Measurements from ENCODE around the gene STN1.
"Not testable (repeated sequence)": the region's sequence is repeated elsewhere in the genome, so short reads cannot be mapped to it uniquely, and the experiment has no call there.

STN1 gene

GRCh38 chr10:103859161-103860086 is 58.6 kb downstream of the STN1 start:
- ATAC-seq, result peak; percentile 54 to 59

GRCh38 chr10:103858360-103858759 is 59.6 kb downstream of the STN1 start:
- ATAC-seq, result no peak

GRCh38 chr10:103856797-103857170 is 61.2 kb downstream of the STN1 start:
- ATAC-seq, result no peak

- no peak for ATAC-seq
Measured at GRCh38 chr10:103855852-103856796, 61.9 kb downstream of the STN1 start.

- peak; percentile 54 for ATAC-seq
Measured at GRCh38 chr10:103855424-103855823, 62.6 kb downstream of the STN1 start, which contains the start of gene SH3PXD2A. Gene SH3PXD2A (minus strand): TSS chr10:103855576. CDS start chr10:103855266, 310 bp downstream.

- ATAC-seq, result peak; percentile 32 to 48
Measured at GRCh38 chr10:103854686-103855391, 63.1 kb downstream of the STN1 start.

GRCh38 chr10:103854265-103854685 is 63.7 kb downstream of the STN1 start:
- ATAC-seq, result no peak

- ATAC-seq, result no peak
Measured at GRCh38 chr10:103853428-103854264, 64.3 kb downstream of the STN1 start.

- ATAC-seq, result no peak
Measured at GRCh38 chr10:103852856-103853255, 65.1 kb downstream of the STN1 start.

GRCh38 chr10:103852189-103852711 is 65.7 kb downstream of the STN1 start:
- ATAC-seq, result no peak

- ATAC-seq, result no peak
Measured at GRCh38 chr10:103851261-103851660, 66.7 kb downstream of the STN1 start.

GRCh38 chr10:103850572-103850895 is 67.5 kb downstream of the STN1 start:
- no peak for ATAC-seq

- no peak for ATAC-seq
Measured at GRCh38 chr10:103849880-103850571, 68.0 kb downstream of the STN1 start.

GRCh38 chr10:103849212-103849877 is 68.6 kb downstream of the STN1 start:
- ATAC-seq, result no peak

- ATAC-seq, result peak in 1 of 2 donors; percentile 33
Measured at GRCh38 chr10:103847909-103848468, 70.0 kb downstream of the STN1 start.

- ATAC-seq, result no peak
Measured at GRCh38 chr10:103847346-103847745, 70.6 kb downstream of the STN1 start.

- ATAC-seq, result peak; percentile 69 to 74
Measured at GRCh38 chr10:103845972-103846371, 72.0 kb downstream of the STN1 start.

GRCh38 chr10:103845346-103845745 is 72.6 kb downstream of the STN1 start:
- not testable (repeated sequence) for ATAC-seq

GRCh38 chr10:103843854-103844570 is 74.0 kb downstream of the STN1 start:
- ATAC-seq, result no peak

All from activated CD4-positive, CD25-positive, alpha-beta regulatory T cell treated with anti-CD3 and anti-CD28 coated beads, Interleukin-2, amount 50 U/mL, for 24 hours (primary cell).